IMR-90 (cell line): ENCODE results near the gene SESN3. TPM values are rescaled to one million over a fixed set of nuclear protein-coding genes. Genes with fewer than 3 reads are reported as not detected.

Experiments used
- ATAC-seq: fragments of 200-7000 bp; cut with Tn5 transposase; 2 replicates; pipeline ENCODE4 v1.9.1; 2020; ENCODE audit warnings: low read depth, mild to moderate bottlenecking, moderate library complexity
- BruUV-seq: library from RNA; stranded (reverse); fragments of 400-500 nt; replicated peaks from 2 replicates; lab custom pipeline; 2021; lab: Mats Ljungman, UMichigan
- CTCF ChIA-PET: fragments of 300-600 bp; formaldehyde crosslinking; extraction: SDS; loops from one replicate; lab custom pipeline; 2021; ENCODE audit warnings: antibody characterized with exemption; lab: Yijun Ruan, JAX
- POLR2A ChIA-PET: fragments of 300-600 bp; sonication (Branson Sonifier 250); formaldehyde crosslinking; loops from one replicate; lab custom pipeline; 2022; ENCODE audit warnings: antibody characterized with exemption; ENCODE audit not compliant: unreplicated experiment; lab: Charles Lee
- DNase-seq: peaks from one replicate; pipeline ENCODE4 v3.0.0; 2013
- H2AFZ ChIP-seq: replicated peaks from 2 replicates; pipeline ENCODE3; 2013; ENCODE audit warnings: low read length, mild to moderate bottlenecking; ENCODE audit not compliant: poor library complexity
- H2AK5ac ChIP-seq: 2 replicates; pipeline ENCODE4 v1.6.1; 2013; ENCODE audit warnings: low read depth, low read length, inconsistent platforms
- H2AK9ac ChIP-seq: replicated peaks from 2 replicates; pipeline ENCODE3; 2013; ENCODE audit warnings: mild to moderate bottlenecking, low read depth, low read length, moderate library complexity; ENCODE audit not compliant: poor library complexity
- H2BK120ac ChIP-seq: 2 replicates; pipeline ENCODE4 v1.6.1; 2013; ENCODE audit warnings: low read depth, low read length, inconsistent platforms
- H2BK15ac ChIP-seq: 3 replicates; pipeline ENCODE4 v1.6.1; 2013; ENCODE audit warnings: low read depth, low read length, inconsistent platforms
- H2BK20ac ChIP-seq: 2 replicates; pipeline ENCODE4 v1.6.1; 2013; ENCODE audit warnings: low read depth, mild to moderate bottlenecking, inconsistent platforms, low read length, moderate library complexity
- H2BK5ac ChIP-seq: 2 replicates; pipeline ENCODE4 v1.6.1; 2013; ENCODE audit warnings: mild to moderate bottlenecking, low read depth, low read length, inconsistent platforms; ENCODE audit not compliant: poor library complexity, severe bottlenecking
- H3K14ac ChIP-seq: replicated peaks from 2 replicates; pipeline ENCODE4 v1.6.1; 2013; ENCODE audit warnings: low read depth, low read length, inconsistent platforms
- H3K18ac ChIP-seq: 2 replicates; pipeline ENCODE4 v1.6.1; 2013; ENCODE audit warnings: low read depth, low read length, control low read depth
- H3K23ac ChIP-seq: 2 replicates; pipeline ENCODE4 v1.6.1; 2013; ENCODE audit warnings: low read depth, low read length, inconsistent platforms
- H3K27ac ChIP-seq: 2 replicates; pipeline ENCODE4 v1.5.1; 2013; ENCODE audit warnings: mild to moderate bottlenecking, control low read depth, low read length; ENCODE audit not compliant: insufficient read depth
- H3K27me3 ChIP-seq: 2 replicates; pipeline ENCODE4 v1.6.1; 2013; ENCODE audit warnings: low read length; ENCODE audit not compliant: control insufficient read depth, insufficient read depth
- H3K36me3 ChIP-seq: 2 replicates; pipeline ENCODE4 v1.6.1; 2013; ENCODE audit warnings: low read length, mixed read lengths; ENCODE audit not compliant: control insufficient read depth, insufficient read depth
- H3K4ac ChIP-seq: 2 replicates; pipeline ENCODE4 v1.6.1; 2013; ENCODE audit warnings: low read depth, low read length, inconsistent platforms
- H3K4me1 ChIP-seq: 2 replicates; pipeline ENCODE4 v1.6.1; 2013; ENCODE audit warnings: low read length, mixed read lengths; ENCODE audit not compliant: control insufficient read depth, insufficient read depth
- H3K4me2 ChIP-seq: 2 replicates; pipeline ENCODE4 v1.6.1; 2013; ENCODE audit warnings: low read depth, mild to moderate bottlenecking, control low read depth, low read length, moderate library complexity
- H3K4me3 ChIP-seq: 2 replicates; pipeline ENCODE4 v1.5.1; 2013; ENCODE audit warnings: low read depth, mild to moderate bottlenecking, control low read depth, low read length, moderate library complexity; ENCODE audit not compliant: insufficient read depth
- H3K56ac ChIP-seq: 2 replicates; pipeline ENCODE4 v1.6.1; 2013; ENCODE audit warnings: low read length, inconsistent platforms; ENCODE audit not compliant: insufficient read depth; ENCODE audit errors: extremely low read depth
- H3K79me1 ChIP-seq, 2 experiments: 2 replicates each; pipeline ENCODE4 v1.6.1; 2013; ENCODE audit warnings: low read length in 2 of 2, inconsistent platforms in 1 of 2, low read depth in 1 of 2
- H3K9ac ChIP-seq: 2 replicates; pipeline ENCODE4 v1.6.1; 2013; ENCODE audit warnings: low read depth, low read length, control low read depth
- H3K9me1 ChIP-seq: 2 replicates; pipeline ENCODE4 v1.6.1; 2013; ENCODE audit warnings: low read length, inconsistent platforms; ENCODE audit not compliant: insufficient read depth
- H3K9me3 ChIP-seq: 2 replicates; pipeline ENCODE4 v1.6.1; 2013; ENCODE audit warnings: low read length; ENCODE audit not compliant: control insufficient read depth, insufficient read depth
- H4K20me1 ChIP-seq: 2 replicates; pipeline ENCODE4 v1.6.1; 2013; ENCODE audit warnings: low read length, inconsistent platforms; ENCODE audit not compliant: insufficient read depth
- H4K5ac ChIP-seq: 2 replicates; pipeline ENCODE4 v1.6.1; 2013; ENCODE audit warnings: mild to moderate bottlenecking, low read depth, low read length, control low read depth
- H4K8ac ChIP-seq, 2 experiments: 2 replicates each; pipeline ENCODE4 v1.6.1; 2013; ENCODE audit warnings: low read depth in 2 of 2, low read length in 2 of 2, control low read depth in 1 of 2, inconsistent platforms in 1 of 2
- H4K91ac ChIP-seq: 2 replicates; pipeline ENCODE4 v1.6.1; 2013; ENCODE audit warnings: low read depth, low read length, inconsistent platforms; ENCODE audit not compliant: insufficient read depth
- CEBPB ChIP-seq: IDR thresholded peaks from 2 replicates; pipeline ENCODE4 v1.6.1; 2012; ENCODE audit warnings: low read depth, low read length, improper control_type of control experiment
- CHD1 ChIP-seq: IDR thresholded peaks from 2 replicates; pipeline ENCODE4 v1.6.1; 2012; ENCODE audit warnings: low read depth, low read length, improper control_type of control experiment
- FOS ChIP-seq: fragments of 150-350 bp; IDR thresholded peaks from 2 replicates; pipeline ENCODE4 v1.6.1; 2016; ENCODE audit warnings: low read depth, low read length
- MAFK ChIP-seq: IDR thresholded peaks from 2 replicates; pipeline ENCODE4 v1.6.1; 2012; ENCODE audit warnings: low read depth, low read length, improper control_type of control experiment
- NFE2L2 ChIP-seq: fragments of 150-350 bp; IDR thresholded peaks from 2 replicates; pipeline ENCODE4 v1.6.1; 2016; ENCODE audit warnings: low read depth, mild to moderate bottlenecking, low read length
- RAD21 ChIP-seq: IDR thresholded peaks from 2 replicates; pipeline ENCODE4 v1.6.1; 2012; ENCODE audit warnings: low read length, improper control_type of control experiment
- RCOR1 ChIP-seq: IDR thresholded peaks from 2 replicates; pipeline ENCODE4 v1.6.1; 2012; ENCODE audit warnings: mild to moderate bottlenecking, low read length, improper control_type of control experiment; ENCODE audit not compliant: insufficient replicate concordance
- SMC3 ChIP-seq: fragments of 150-350 bp; IDR thresholded peaks from 2 replicates; pipeline ENCODE4 v1.6.1; 2016; ENCODE audit warnings: low read depth, mild to moderate bottlenecking, antibody characterized with exemption, low read length, moderate library complexity
- WGBS, 2 experiments: methylation state at CpG; one replicate each; pipeline versions ENCODE4 v1.1.5 to v1.1.7; 2013; ENCODE audit warnings: missing lambda C conversion rate in 2 of 2; ENCODE audit not compliant: insufficient read length in 1 of 2; ENCODE audit errors: extremely low coverage in 2 of 2; 5-methylcytosine and 5-hydroxymethylcytosine counted together
- dilution Hi-C: fragments of 300-500 bp; cut with HindIII; formaldehyde crosslinking; loops from one replicate; pipeline ENCODE4 v1.14.3; 2018; ENCODE audit warnings: low sequenced_read_pairs; ENCODE audit not compliant: unreplicated experiment
- in situ Hi-C: fragments of 300-500 bp; cut with MboI; formaldehyde crosslinking; loops from 3 replicates; pipeline ENCODE4 v1.14.3; 2019; ENCODE audit warnings: low sequenced_read_pairs, inconsistent platforms, mixed read lengths
- intact Hi-C: fragments of 100-400 bp; cut with micrococcal nuclease; formaldehyde crosslinking; loops from 2 replicates; pipeline ENCODE4 v1.10.0; 2022
- polyA plus RNA-seq, 3 experiments: library from polyadenylated mRNA; depleted of rRNA; stranded (reverse); fragments of >200 nt; gene quantifications; 2 replicates each; pipeline ENCODE4 v1.2.3, GENCODE V29; 2012; ENCODE audit warnings: low replicate concordance in 1 of 3
- total RNA-seq: library from RNA; depleted of rRNA; stranded (reverse); fragments of >200 nt; gene quantifications from 2 replicates; pipeline ENCODE4 v1.2.3, GENCODE V29; 2012
- TF ChIP-seq, protein P1 (sequence below): fragments of 150-350 bp; IDR thresholded peaks from 2 replicates; pipeline ENCODE4 v1.6.1; 2017; ENCODE audit warnings: mild to moderate bottlenecking, antibody characterized with exemption, low read length, low read depth

SESN3 gene
- total and polyA plus RNA-seq, 2 of the 4 experiments (the other 2 are of a cell fraction), result 2.0 to 7.7 TPM

DNA sequence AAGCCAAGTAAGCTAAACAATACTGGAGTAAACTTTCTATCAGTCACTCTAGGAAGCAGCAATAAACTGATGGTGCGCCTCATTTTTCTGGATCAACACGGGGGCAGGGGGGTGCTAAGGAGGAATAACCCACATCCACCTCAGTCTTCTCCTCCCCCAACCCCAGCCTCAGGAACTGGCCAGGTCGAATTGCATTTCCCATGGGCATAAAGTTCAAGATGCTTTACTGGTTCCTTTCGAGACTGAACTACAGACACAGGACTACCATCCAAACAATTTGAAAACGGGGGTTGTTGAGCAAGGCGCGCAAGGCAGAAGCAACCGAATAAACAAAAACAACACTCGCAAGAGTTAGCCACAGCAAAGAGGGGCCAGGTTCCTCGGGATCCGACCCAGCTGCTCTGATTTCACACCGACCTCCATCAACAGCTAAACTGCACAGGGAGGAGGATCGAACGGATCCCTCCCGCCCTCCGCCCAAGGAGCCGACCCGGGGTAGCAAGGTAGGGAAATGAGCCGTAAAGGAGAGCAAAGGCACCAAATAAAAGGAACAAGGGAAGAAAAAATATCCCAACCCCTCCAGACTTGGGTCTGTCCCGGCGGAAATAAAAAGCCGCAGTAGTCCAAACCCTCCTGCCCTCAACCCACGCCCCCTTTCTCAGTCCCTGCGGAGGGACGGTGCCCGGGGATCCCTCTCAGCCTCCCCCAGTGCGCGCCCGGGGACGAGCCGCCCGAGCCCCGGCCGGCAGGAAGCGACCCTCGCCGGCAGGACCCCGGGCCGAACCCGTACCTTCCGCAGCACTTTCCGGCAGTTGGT is 801 bp downstream of the SESN3 start:
- Histone ChIP-seq H3K14ac (no peak overlapping the region), H3K9me3 (no peaks in the 10 kb centered on the region), H2AFZ (peak overlapping the region; percentile 90), H3K27me3 (no peaks in the 10 kb centered on the region; the same call in 1 of the 2 replicates), H3K4me3 (peak overlapping the region; percentile 51), H2BK15ac (no peak overlapping the region), H3K4me1 (no peaks in the 10 kb centered on the region), H3K9ac (peak overlapping the region; percentile 33; the same call in 1 of the 2 replicates), H3K27ac (no peak overlapping the region), H2AK9ac (peak overlapping the region; percentile 75), H3K4me2 (peak overlapping the region; percentile 64), H2BK120ac (no peak overlapping the region), H3K23ac (0 out of 2 replicates have a peak overlapping the region, but pooled peaks have one; percentile 12), H3K9me1 (no peaks in the 10 kb centered on the region), H4K8ac (no peak overlapping the region), H4K5ac (no peak overlapping the region), H4K20me1 (no peaks in the 10 kb centered on the region), H2AK5ac (no peak overlapping the region), H3K4ac (no peak overlapping the region), H2BK5ac (no peak overlapping the region), H3K56ac (no peak overlapping the region), H3K79me1 (no peaks in the 10 kb centered on the region), H3K36me3 (no peaks in the 10 kb centered on the region), H4K91ac (no peak overlapping the region), H3K18ac (no peak overlapping the region), H2BK20ac (no peak overlapping the region)
- TF ChIP-seq NFE2L2, result no peak
- no peak for TF ChIP-seq RAD21
- no peak for TF ChIP-seq CHD1
- TF ChIP-seq RCOR1, result no peak
- TF ChIP-seq, protein P1, sequence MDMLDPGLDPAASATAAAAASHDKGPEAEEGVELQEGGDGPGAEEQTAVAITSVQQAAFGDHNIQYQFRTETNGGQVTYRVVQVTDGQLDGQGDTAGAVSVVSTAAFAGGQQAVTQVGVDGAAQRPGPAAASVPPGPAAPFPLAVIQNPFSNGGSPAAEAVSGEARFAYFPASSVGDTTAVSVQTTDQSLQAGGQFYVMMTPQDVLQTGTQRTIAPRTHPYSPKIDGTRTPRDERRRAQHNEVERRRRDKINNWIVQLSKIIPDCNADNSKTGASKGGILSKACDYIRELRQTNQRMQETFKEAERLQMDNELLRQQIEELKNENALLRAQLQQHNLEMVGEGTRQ, result no peak
- no peak for TF ChIP-seq SMC3
- TF ChIP-seq FOS, result no peak
- TF ChIP-seq CEBPB, result no peak
- TF ChIP-seq MAFK, result no peak
- no TSS peak for BruUV-seq
- intact Hi-C loops, result loop anchor here (1.0 kb wide), 1 partner anchor 282 kb away; no protein-coding TSS in a partner anchor
- POLR2A ChIA-PET, result no interaction called here
- 0% methylated on average over 7 of the region's 42 CpGs; no CpG with 5 or more reads in 1 of the 2 experiments for WGBS, 2 experiments
- DNase-seq, result no peak
- dilution Hi-C loops, result no loop called here
- CTCF ChIA-PET, result interaction anchor here (0.7 to 1.5 kb wide), 6 partner anchors 16 to 1476 kb away, joined by 3 to 7 read pairs (median 4); no protein-coding TSS in a partner anchor
- in situ Hi-C loops, result no loop called here
- ATAC-seq, result 0 out of 2 replicates have a peak, but pooled peaks have one; percentile 0
